GM21526 (cell line): ENCODE data around the gene SHCBP1L.

Experiments
- ATAC-seq: cut with Tn5 transposase; IDR thresholded peaks from one replicate; pipeline ENCODE4 v1.9.1; 2021; ENCODE audit warnings: moderate library complexity; ENCODE audit not compliant: unreplicated experiment, low FRiP score

The SHCBP1L gene

DNA sequence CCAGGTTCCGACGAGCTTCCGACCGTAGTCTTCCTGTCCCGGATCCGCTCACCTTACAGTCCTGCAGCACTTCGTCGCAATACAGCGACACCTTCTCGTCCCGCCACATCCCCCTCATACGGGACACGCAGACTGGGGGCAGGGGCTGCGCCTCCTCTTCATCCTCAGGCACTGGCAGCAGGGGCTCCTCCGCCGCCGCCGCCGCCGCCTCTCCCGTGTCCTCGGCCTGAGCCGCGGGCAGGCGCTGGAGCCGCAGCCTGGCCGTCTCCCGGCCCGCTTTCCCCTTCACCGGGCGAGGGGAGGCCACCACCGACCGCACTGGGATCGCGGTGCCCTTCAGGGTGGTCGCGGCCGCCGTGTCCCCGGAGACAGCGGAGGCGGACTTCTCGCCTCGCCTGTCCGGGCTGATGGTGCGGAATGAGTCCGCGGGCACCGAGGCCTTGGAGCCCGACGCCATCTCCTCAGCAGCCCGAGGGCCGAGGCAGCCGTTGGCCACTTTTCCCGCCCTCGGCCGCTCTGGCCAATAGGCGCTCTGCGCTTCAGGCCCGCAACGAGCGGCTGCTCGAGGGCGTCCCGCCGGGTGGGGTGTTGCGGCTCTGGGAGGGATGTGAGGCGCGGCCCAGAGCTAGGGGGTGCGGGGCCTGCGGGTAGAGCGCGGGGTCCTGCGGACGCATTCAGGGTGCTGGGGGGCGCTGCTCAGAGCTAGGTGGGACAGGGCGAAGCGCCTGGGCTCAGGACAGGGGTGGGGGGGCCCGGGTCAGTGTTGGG, at the start of gene SHCBP1L:
Gene SHCBP1L, minus strand, starts transcription at position 490 of the 768 bp plus-strand sequence. Its CDS starts 33 bp downstream, at position 457.
- no peak for ATAC-seq

DNA sequence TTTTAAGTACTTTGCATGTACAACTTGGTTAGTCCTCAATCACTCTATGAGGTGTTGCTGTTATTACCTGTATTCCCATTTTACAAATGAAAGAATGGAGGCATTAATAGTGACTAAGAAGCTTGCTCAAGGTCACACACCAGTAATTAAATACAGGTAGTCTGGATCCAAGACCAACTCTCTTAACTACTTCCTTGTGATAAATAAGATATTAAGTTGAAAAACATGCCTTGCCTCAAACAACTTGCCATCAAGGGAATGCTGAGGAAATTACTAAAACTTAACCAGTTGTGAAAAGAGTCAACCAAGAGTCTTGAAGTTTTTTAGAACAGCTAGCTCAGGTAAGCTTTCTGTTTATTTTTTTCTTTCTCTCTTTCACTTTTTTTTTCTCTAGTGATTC, 49.3 kb upstream of the SHCBP1L start:
- ATAC-seq = no peak

GRCh38 chr1:183000167-183000962, 47.4 kb upstream of the SHCBP1L start:
- no peak for ATAC-seq

DNA sequence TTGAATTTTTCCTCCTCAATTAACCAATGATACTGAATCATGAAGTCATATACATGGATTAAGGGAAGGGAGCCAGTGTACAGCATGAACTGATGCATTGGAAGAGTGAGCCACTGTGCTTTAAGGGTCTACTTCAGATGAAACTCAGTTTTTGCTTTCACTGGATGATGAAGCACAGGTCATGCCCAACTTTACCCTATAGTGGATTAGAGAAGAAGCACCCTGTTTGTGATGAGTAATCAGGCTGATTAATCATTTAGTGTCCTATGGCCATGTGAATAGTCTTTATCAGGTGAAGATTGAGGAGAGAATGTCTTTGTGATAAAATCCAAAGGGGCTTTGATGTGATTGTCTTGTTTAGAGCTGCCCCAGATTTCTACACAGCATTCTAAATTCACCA, 45.5 kb upstream of the SHCBP1L start:
- no peak for ATAC-seq

DNA sequence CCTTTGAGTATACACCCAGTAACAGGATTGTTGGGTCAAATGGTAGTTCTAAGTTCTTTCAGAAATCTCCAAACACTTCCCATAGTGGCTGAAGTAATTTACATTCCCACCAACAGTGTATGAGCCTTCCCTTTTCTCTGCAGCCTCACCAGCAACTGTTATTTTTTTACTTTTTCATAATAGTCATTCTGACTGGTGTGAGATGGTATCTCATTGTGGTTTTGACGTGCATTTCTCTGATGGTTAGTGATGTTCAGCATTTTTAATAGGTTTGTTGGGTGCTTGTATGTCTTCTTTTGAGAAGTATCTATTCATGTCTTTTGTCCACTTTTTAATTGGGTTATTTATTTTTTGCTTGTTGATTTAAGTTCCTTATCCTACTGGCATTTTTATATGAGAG, 43.9 kb upstream of the SHCBP1L start:
- no peak for ATAC-seq

GRCh38 chr1:182995894-182996293, 42.9 kb upstream of the SHCBP1L start:
- no peak for ATAC-seq

DNA sequence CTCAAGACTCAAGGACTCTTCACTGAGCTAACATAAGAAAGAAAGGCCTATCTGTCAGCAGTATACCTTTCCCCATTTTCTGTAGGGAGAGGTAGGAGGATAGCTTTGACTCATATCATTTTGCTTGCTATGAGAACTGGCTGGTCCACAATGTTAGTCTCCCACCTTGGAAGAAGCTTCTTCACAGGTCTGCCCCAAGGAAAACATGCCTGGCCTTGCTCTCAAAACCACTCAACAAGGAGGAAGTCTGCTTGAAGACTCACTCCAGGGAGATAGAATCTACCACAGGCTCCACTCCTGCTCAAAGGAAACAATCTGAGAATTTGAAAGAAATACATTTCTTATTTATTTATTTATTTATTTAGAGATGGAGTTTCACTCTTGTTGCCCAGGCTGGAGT, 40.8 kb upstream of the SHCBP1L start:
- ATAC-seq = no peak

GRCh38 chr1:182990413-182991144, 37.6 kb upstream of the SHCBP1L start:
- no peak for ATAC-seq

DNA sequence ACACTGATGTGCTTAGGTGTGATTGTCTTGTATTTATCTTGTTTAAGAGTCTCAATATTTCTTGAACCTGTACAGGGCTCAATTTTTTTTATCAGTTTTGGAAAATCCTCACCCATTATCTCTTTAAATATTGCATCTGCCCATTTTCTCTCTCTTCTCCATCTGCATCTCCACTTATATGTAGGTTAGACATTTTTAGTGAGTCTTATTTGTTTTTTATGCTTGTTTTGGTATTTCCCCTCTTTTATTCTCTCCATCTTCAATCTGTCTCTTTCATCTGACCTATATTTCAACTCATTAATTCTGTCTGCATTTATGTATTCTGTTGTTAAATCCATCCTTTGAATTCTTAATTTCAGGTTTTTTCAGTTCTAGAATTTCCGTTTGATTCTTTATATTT, 32.9 kb upstream of the SHCBP1L start:
- no peak for ATAC-seq

DNA sequence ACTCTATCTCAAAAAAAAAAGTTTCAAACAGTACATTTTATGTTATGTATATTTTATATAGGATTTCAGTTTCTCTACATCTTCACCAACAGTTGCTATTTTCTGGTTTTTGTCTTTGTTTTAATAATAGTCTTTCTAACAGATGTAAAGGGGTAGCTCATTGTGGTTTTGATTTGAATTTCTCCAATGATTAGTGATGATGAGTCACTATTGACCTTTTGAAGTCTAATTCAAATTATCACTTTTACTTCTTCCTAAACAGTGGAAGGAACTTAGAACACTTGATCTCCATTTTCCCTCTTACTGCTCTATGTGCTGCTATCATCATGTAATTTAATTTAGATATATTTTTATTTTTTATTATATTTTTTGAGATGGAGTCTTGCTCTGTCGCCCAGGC, 31.7 kb upstream of the SHCBP1L start:
- ATAC-seq = no peak

- no peak for ATAC-seq
Measured at GRCh38 chr1:182984138-182984537, 31.2 kb upstream of the SHCBP1L start.

GRCh38 chr1:182978151-182978853, 25.3 kb upstream of the SHCBP1L start:
- ATAC-seq = no peak

DNA sequence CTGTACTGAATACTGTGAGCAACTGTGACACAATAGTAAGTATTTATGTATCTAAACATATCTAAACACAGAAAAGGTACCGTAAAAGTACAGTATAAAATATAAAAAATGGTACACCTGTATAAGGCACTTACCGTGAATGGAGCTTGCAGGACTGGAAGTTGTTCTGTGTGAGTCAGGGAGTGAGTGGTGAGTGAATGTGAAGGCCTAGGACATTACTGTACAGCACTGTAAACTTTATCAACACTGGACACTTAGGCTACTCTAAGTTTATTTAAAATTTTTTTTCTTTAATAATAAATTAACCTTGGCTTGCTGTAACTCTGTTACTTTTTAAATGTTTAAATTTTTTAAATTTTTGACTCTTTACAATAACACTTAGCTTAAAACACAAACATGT, 24.5 kb upstream of the SHCBP1L start:
- ATAC-seq = no peak

DNA sequence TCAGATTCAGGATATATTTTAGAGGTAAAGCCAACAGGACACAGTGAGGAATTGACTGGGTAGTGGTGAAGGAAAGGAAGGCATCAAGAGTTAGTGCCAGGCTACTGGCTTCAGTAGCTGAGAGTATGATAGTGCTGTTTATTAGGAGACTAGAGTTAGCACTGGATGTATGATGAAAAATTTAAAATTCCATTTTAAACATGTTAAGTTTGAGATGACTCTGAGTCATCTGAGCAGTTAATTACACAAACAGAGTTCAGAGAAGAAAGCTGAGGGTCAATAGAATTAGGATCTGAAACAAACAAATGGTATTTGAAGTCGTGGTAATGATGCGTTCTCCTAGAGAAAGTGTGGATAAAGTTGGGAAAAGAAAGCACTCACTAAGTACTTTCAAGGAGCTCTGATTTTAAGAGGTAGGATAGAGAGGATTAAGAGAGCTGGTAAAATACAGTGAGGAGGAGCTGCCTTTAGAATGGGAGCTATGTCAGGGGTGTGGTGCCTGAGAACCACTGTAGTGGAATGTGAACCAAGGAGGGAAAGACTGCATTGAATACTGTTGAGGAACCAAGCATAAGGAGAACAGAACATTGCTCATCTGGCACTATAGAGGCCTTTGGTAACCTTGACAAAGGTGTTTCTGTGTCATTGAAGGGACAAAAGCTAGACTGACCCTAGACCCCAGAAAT, 21.7 kb upstream of the SHCBP1L start:
- ATAC-seq = no peak

DNA sequence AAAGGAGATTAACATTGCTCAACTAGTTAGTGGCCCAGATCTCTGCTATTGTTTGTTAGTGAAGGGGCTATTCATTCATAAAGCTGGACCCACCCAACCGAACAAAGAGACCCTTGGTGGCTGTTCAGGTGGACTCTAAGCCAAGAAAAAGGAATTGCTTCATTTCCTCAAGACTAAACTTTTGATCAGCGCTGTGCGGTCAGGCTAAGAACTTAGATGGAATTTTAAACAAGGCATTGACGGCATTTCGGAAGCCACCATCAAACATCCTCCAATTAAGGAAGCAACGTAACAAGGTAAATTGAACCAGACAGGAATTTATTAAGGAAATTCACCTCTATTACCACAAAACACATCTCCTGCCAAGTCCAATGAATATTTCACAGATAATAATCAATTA, 19.9 kb upstream of the SHCBP1L start:
- no peak for ATAC-seq

DNA sequence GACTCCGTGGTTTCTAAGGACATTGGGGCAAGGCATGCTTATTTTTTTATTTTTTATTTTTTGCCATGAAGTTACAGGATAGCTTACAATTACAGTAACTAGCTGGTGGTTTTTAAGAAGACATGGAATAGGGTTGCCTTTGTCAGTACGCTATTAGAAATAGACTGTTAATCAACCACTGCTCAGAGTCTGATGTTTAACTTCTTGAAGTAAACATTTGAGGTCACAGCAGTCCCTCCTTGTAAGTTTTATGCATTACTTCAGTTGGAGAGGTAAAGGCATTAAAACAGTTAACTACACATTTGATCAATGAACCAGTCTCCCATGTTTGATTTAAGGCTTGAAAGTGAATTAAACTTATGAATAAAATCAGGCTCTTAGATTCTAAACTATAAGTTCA, 19.3 kb upstream of the SHCBP1L start:
- ATAC-seq = no peak

GRCh38 chr1:182971219-182971618, 18.3 kb upstream of the SHCBP1L start:
- ATAC-seq = no peak

DNA sequence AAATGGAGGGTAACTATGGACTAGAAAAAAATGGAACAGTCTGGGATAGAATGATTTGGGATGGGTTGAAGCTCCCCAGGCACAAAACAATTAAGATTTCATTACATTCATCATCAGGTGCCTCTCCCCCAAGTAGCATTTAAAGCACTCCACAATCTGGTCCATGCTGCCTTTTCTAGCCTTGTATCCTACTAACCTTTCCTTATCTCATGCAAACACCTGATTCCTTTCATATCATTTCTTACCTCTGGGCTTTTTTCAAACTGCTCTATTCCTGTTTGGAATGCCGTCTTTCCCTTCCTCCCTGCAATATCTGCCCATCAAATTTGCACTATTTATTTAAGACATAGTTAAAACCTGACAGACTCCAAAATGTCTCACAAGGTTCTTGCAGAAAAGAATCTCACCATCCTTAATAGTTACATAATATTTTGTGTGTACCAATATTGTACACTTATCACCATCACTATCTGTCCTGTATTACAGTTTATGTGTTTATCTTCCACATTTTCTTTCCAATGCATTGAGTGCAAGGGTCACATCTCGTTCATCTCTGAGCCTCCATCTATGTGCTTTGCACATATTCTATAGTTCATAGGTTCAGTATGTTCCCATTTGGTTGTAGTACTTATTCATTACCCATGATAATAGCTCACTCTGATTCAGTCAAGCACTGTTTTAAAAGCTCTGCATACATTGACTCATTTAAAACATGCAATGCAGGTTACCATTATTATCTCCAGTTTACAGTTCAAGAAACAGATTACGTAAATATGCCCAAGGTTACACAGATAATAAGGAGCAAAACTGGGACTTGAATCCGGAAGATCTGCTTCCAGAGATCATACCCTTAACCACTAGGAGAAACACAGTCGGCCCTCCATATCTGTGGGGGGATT, 16.1 kb upstream of the SHCBP1L start:
- no peak for ATAC-seq

DNA sequence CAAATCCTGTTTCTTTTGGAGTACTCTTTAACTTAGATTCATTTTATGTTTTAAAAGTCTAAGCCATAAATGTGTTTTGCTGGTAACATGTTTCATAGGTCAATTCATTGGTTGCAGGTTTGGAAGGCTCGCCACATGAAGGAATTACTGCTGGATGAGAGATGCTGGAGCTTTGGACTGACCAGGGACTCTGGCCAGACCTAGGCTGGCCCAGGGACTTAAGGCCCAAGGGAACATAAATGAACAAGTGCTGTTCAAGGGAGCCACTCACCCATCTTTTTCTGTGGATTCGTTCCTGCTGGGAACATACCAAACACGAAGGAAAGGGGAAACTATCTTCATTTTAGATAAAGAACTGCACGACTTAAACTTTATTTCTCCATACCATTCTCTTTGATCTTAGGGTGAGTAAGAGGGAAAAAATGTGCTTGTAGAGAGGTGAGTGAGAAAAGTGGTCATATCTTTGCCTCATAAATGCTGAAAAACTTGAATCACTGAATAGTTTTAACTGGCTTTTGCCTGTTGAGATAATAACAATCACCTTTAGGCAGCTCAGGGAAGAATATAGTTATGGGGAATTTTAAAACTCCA, 15.3 kb upstream of the SHCBP1L start:
- no peak for ATAC-seq
